Psoas muscle (tissue), 8 donors: ENCODE results near the gene BRCA2. TPM values are rescaled to one million over a fixed set of nuclear protein-coding genes. Genes with fewer than 3 reads are reported as not detected.

ENCODE experiments used
- ATAC-seq, 4 donors: fragments of 200-7000 bp; cut with Tn5 transposase; one replicate each; pipeline ENCODE4 v1.9.1; 2020; ENCODE audit warnings: moderate library complexity in 3 of 4, mild to moderate bottlenecking in 2 of 4
- DNase-seq, 2 donors: peaks; one replicate each; pipeline ENCODE4 v3.0.0-alpha.2; 2020
- H3K27ac ChIP-seq: fragments of 200-600 bp; one replicate; pipeline ENCODE4 v1.8.0; 2022
- H3K27me3 ChIP-seq, 3 donors: fragments of 200-600 bp in 1 of 3; one replicate each; pipeline versions ENCODE4 v1.6.1 to v1.8.0; 2013 to 2022; ENCODE audit warnings: low read length in 2 of 3, mild to moderate bottlenecking in 2 of 3, moderate library complexity in 1 of 3; ENCODE audit not compliant: insufficient read depth in 3 of 3
- H3K36me3 ChIP-seq, 2 donors: fragments of 200-600 bp in 1 of 2; one replicate each; pipeline versions ENCODE4 v1.6.1 to v1.8.0; 2013 to 2022; ENCODE audit warnings: low read depth in 1 of 2, mild to moderate bottlenecking in 1 of 2, moderate library complexity in 1 of 2; ENCODE audit not compliant: insufficient read depth in 1 of 2
- H3K4me1 ChIP-seq: fragments of 200-600 bp; one replicate; pipeline ENCODE4 v1.8.0; 2022
- H3K4me3 ChIP-seq: fragments of 200-600 bp; one replicate; pipeline ENCODE4 v1.8.0; 2022; ENCODE audit warnings: mild to moderate bottlenecking
- H3K9me3 ChIP-seq: fragments of 200-600 bp; one replicate; pipeline ENCODE4 v1.8.0; 2022
- WGBS, 3 donors: extraction: QIAGEN DNeasy Blood & Tissue Kit; methylation state at CpG; one replicate each; pipeline versions ENCODE4 v1.1.6 to v1.1.7; 2013; 5-methylcytosine and 5-hydroxymethylcytosine counted together
- intact Hi-C, 2 donors: fragments of 100-400 bp; cut with DNase I; formaldehyde crosslinking; loops; one replicate each; pipeline versions ENCODE4 v1.11.0 to v1.14.2; 2022
- polyA plus RNA-seq, 3 donors: library from polyadenylated mRNA; stranded (reverse); fragments of 200-250 nt; gene quantifications; one replicate each; pipeline ENCODE4 v1.2.3, GENCODE V29; 2013
- total RNA-seq, 4 donors: library from RNA; stranded (reverse); fragmentation: NEBNext Ultra II Directional in 2 of 4; extraction: Animal tissue kit (Norgen Biotek cat#: 25700) in 2 of 4; gene quantifications; one replicate each; pipeline versions ENCODE4 v1.2.1 to v1.2.4, GENCODE V29; 2021 to 2023
- TF ChIP-seq, protein P1 (sequence below): fragments of 200-600 bp; IDR thresholded peaks from one replicate; pipeline ENCODE4 v1.8.0; 2022; ENCODE audit warnings: antibody characterized with exemption
- donor health status: healthy with polysubstance abuse.
- donor health status: DM: no; HTN: no; CAD: no; lungs with moderate emphysema.
- donor health status: Bipolar disorder and iron deficiency.
- donor health status: healthy.
- donor health status: DM: yes; HTN: yes; CAD: no.
- donor health status: DM: no; HTN: no; CAD: no.
- donor health status: DM: no; HTN: no; CAD: no.
- donor health status: DM: yes; HTN: yes; CAD: no.

BRCA2 gene
- total and polyA plus RNA-seq, 7 donors, result 0.01 to 0.34 (median 0.11) TPM

DNA sequence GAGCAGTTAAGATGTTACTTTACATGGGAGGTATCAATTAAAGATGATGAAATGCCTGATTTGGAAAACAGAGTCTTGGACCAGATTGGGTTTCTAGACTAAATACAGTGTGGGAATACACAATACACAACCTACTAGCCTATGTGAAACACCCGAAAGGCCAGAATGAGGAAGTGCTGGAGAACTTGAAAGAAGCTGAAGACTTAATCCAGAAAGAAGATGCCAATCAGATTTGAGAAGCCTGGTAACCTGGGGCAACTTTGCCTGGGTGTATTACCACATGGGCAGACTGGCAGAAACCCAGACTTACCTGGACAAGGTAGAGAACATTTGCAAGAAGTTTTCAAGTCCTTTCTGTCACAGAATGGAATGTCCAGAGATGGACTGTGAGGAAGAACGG, 69.4 kb downstream of the BRCA2 start:
- Histone ChIP-seq H3K27me3 (no peaks in the 10 kb centered on the region), H3K27ac (no peak overlapping the region), H3K4me1 (no peaks in the 10 kb centered on the region), H3K9me3 (no peaks in the 10 kb centered on the region), H3K4me3 (no peak overlapping the region), H3K36me3 (no peaks in the 10 kb centered on the region)
- 78 to 88% (median 80%) methylated on average over 2 of the region's 2 CpGs for WGBS, 3 donors
- no peak for ATAC-seq
- intact Hi-C loops, result loop anchor here (5.0 to 10.0 kb wide), 2 partner anchors 193 to 260 kb away; no protein-coding TSS in a partner anchor
- TF ChIP-seq, protein P1, sequence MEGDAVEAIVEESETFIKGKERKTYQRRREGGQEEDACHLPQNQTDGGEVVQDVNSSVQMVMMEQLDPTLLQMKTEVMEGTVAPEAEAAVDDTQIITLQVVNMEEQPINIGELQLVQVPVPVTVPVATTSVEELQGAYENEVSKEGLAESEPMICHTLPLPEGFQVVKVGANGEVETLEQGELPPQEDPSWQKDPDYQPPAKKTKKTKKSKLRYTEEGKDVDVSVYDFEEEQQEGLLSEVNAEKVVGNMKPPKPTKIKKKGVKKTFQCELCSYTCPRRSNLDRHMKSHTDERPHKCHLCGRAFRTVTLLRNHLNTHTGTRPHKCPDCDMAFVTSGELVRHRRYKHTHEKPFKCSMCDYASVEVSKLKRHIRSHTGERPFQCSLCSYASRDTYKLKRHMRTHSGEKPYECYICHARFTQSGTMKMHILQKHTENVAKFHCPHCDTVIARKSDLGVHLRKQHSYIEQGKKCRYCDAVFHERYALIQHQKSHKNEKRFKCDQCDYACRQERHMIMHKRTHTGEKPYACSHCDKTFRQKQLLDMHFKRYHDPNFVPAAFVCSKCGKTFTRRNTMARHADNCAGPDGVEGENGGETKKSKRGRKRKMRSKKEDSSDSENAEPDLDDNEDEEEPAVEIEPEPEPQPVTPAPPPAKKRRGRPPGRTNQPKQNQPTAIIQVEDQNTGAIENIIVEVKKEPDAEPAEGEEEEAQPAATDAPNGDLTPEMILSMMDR, result no peak
- DNase-seq, result no peak

DNA sequence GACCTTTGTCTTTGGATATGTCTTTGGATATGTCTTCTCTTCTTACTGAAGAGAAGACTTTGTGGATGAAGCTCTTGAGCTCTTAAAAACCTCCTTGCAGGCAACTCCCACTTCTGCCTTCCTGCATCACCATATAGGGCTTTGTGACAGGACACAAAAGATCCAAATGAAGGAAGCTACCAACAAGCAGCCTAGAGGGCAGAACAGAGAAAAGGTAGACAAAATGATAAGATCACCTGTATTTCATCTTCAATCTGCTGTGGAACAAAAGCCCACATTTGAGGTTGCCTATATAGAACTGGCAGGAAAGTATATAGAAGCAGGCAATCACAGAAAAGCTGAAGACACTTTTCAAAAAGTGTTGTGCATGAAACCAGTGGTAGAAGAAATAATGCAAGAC, 70.1 kb downstream of the BRCA2 start:
- Histone ChIP-seq H3K27me3 (no peaks in the 10 kb centered on the region), H3K4me1 (no peaks in the 10 kb centered on the region), H3K9me3 (no peaks in the 10 kb centered on the region), H3K36me3 (no peaks in the 10 kb centered on the region), H3K4me3 (no peak overlapping the region), H3K27ac (no peak overlapping the region)
- ATAC-seq (no peak), DNase-seq (no peak)
- intact Hi-C loops, result loop anchor here in 1 of 2 donors (10.0 kb wide), 1 partner anchor 259 kb away; no protein-coding TSS in a partner anchor
- TF ChIP-seq, protein P1, result no peak

DNA sequence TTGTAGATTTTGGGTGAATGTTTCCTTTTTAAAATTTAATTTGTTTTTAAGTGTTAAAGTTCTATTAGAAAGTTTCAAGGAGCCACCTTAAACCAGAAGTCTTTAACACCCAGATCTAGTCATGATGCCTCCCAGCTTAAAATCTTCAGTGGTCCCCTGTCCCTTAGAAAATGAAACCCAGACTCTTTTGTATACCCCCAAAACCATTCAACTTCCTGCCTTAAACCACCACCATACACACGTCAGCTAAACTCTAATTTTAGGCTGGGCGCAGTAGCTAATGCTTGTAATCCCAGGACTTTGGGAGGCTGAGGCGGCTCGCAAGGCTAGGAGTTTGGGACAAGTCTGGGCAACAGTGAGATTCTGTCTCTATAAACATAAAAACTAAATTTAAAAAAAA, 74.7 kb downstream of the BRCA2 start:
- Histone ChIP-seq H3K36me3 (no peaks in the 10 kb centered on the region), H3K27me3 (no peaks in the 10 kb centered on the region), H3K9me3 (no peaks in the 10 kb centered on the region), H3K4me3 (no peak overlapping the region), H3K4me1 (no peaks in the 10 kb centered on the region), H3K27ac (no peak overlapping the region)
- 81 to 88% (median 85%) methylated on average over 4 of the region's 4 CpGs for WGBS, 3 donors
- TF ChIP-seq, protein P1, result no peak
- DNase-seq, result no peak
- intact Hi-C loops, result loop anchor here in 1 of 2 donors (10.0 kb wide), 1 partner anchor 255 kb away; no protein-coding TSS in a partner anchor
- ATAC-seq, result no peak

DNA sequence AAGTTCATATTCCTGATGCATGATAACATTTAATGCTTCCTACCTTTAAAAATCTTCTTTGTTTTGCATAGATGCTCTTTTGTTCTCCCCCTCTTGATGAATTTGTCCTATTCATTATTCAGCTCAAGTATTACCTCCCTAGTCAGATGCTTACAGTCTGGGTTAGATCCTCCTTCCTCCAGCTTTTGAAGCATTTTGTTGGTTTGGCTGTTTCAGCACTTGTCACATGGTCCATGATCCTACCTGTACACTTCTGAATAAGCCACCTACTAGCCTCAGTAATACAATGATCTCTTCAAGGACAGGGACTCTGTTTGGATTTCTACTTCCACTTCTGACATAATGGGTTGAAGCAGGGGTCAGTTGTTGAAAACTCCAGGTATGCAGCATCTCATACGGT, 75.2 kb downstream of the BRCA2 start:
- TF ChIP-seq, protein P1, result no peak
- no peak overlapping the region for H3K27ac ChIP-seq
- 80 to 85% (median 83%) methylated on average over 1 of the region's 1 CpG for WGBS, 3 donors

DNA sequence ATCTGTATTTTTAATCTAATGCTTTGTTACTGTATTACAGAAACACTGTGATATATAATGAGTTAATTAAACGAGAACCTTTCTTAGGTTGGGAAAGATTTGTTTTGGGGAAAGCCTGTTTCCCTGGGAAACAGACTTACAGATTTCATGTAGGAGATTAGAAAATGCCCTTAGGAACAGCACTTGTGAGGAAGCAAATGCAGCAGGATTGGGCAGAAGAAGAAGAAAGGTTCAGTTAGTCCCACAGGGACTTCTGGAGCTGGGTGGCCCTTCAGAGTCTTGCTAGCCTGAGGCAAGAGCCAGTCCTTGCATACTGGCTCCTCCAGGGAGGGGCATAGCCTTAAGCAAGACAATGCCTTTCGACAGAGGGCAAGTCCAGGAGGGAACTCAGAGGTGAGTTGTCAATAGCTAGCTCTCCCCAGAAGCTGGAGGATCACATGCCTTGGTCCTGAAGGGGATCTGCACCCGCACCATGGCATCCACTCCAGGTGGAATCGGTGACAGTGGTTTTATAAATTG, 75.9 kb downstream of the BRCA2 start:
- ATAC-seq (no peak), DNase-seq (no peak)
- Histone ChIP-seq H3K36me3 (no peaks in the 10 kb centered on the region), H3K4me1 (no peaks in the 10 kb centered on the region), H3K9me3 (no peaks in the 10 kb centered on the region), H3K27me3 (no peaks in the 10 kb centered on the region), H3K4me3 (no peak overlapping the region), H3K27ac (no peak overlapping the region)
- intact Hi-C loops, result loop anchor here in 1 of 2 donors (10.0 kb wide), 1 partner anchor 254 kb away; no protein-coding TSS in a partner anchor
- 70 to 75% (median 72%) methylated on average over 4 of the region's 4 CpGs for WGBS, 3 donors
- TF ChIP-seq, protein P1, result no peak

More for the DNA sequence above, 75.2 kb downstream of the BRCA2 start:
- ATAC-seq (no peak), DNase-seq (no peak)
- Histone ChIP-seq H3K4me3 (no peak overlapping the region), H3K27me3 (no peaks in the 10 kb centered on the region), H3K36me3 (no peaks in the 10 kb centered on the region), H3K4me1 (no peaks in the 10 kb centered on the region), H3K9me3 (no peaks in the 10 kb centered on the region)
- intact Hi-C loops, result loop anchor here in 1 of 2 donors (10.0 kb wide), 1 partner anchor 254 kb away; no protein-coding TSS in a partner anchor
